RPMI7951 (cell line): ENCODE results near the gene PRSS27. TPM values are rescaled to one million over a fixed set of nuclear protein-coding genes. Genes with fewer than 3 reads are reported as not detected.
A peak's percentile ranks its signal among the peaks of the same experiment; 100 is the strongest.

ENCODE experiments used
- DNase-seq: peaks from one replicate; pipeline ENCODE4 v3.0.0-alpha.2; 2012; ENCODE audit warnings: low read depth
- total RNA-seq: library from RNA; depleted of rRNA; stranded (reverse); fragments of >200 nt; shearing (Covaris generic); gene quantifications from 2 replicates; pipeline ENCODE4 v1.2.3, GENCODE V29; 2014; rRNA removed

Gene PRSS27
- 0.29 and 1.1 TPM in 2 replicates for total RNA-seq

- no peak for DNase-seq
Observed at GRCh38 chr16:2720064-2720457, at the start of gene PRSS27. TSS of gene PRSS27 (minus strand) at chr16:2720224. CDS start at chr16:2720160, 64 bp downstream.

GRCh38 chr16:2769675-2770056 lies 49.6 kb upstream of the PRSS27 start:
- DNase-seq = no peak

- no peak for DNase-seq
Observed at GRCh38 chr16:2769100-2769529, 49.1 kb upstream of the PRSS27 start.

DNA sequence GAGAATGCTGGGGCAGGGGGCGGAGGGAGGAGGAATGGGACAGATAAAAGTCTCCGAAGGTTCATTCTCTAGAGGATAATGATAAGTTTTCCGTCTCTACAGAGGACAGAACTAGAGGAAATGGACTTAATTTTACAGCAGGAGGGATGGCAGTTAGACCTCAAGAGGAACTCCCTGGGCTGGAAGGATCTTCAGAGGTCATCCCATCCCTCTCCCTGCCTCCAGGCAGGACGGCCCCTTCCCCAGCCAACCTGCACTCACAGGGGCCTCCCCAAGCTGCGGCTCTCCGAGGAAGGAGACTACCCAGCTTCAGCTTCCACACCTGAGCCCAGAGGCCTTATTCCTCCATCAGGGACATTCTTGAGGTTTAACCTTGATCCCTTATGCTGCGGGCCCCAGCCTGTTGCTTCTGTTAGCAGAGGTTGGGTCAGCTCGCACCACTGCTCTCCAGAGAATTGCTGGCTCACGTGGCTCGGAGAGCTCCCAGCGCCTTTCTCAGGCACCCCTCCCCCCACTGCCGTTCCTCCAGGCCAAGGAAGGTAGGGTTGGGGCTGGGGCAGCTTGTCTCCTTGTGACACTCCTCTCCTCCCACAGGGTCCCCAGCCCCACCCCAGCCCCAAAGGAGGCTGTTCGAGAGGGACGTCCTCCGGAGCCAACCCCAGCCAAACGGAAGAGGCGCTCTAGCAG lies 48.5 kb upstream of the PRSS27 start:
- no peak for DNase-seq

DNA sequence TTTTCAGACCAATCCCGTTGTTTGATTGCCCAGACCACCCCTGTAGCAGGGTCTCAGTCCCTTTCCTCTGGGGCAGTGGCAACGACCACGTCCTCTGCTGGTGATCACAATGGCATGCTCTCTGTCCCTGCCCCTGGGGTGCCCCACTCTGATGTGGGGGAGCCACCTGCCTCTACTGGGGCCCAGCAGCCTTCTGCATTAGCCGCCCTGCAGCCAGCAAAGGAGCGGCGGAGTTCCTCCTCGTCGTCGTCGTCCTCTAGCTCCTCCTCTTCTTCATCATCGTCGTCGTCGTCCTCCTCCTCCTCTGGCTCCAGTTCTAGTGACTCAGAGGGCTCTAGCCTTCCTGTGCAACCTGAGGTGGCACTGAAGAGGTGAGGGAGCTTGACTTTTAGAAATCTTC lies 47.9 kb upstream of the PRSS27 start:
- no peak for DNase-seq

DNA sequence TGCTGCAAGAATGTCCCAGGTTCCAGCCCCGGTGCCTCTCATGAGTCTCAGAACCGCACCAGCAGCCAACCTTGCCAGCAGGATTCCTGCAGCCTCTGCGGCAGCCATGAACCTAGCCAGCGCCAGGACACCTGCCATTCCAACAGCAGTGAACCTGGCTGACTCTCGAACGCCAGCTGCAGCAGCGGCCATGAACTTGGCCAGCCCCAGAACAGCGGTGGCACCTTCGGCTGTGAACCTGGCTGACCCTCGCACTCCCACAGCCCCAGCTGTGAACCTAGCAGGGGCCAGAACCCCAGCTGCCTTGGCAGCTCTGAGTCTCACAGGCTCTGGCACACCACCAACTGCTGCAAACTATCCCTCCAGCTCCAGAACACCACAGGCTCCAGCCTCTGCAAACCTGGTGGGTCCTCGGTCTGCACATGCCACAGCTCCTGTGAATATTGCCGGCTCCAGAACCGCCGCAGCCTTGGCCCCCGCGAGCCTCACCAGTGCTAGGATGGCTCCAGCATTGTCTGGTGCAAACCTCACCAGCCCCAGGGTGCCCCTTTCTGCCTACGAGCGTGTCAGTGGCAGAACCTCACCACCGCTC lies 47.2 kb upstream of the PRSS27 start:
- DNase-seq = no peak

DNA sequence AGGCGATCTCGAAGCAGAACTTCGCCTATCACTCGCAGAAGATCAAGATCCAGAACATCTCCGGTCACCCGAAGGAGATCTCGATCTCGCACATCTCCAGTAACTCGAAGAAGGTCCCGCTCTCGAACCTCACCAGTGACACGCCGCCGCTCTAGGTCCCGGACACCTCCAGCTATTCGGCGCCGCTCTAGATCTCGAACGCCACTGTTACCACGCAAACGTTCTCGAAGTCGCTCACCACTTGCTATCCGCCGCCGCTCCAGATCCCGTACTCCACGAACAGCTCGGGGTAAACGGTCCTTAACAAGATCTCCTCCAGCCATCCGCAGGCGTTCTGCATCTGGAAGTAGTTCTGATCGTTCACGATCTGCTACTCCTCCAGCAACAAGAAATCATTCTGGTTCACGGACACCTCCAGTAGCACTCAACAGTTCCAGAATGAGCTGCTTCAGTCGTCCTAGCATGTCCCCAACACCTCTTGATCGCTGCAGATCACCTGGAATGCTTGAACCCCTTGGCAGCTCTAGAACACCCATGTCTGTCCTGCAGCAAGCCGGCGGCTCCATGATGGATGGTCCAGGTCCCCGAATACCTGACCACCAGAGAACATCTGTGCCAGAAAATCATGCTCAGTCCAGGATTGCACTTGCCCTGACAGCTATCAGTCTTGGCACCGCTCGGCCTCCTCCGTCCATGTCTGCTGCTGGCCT lies 46.6 kb upstream of the PRSS27 start:
- DNase-seq = no peak

- DNase-seq = no peak
Observed at GRCh38 chr16:2765462-2766404, 45.7 kb upstream of the PRSS27 start.

DNA sequence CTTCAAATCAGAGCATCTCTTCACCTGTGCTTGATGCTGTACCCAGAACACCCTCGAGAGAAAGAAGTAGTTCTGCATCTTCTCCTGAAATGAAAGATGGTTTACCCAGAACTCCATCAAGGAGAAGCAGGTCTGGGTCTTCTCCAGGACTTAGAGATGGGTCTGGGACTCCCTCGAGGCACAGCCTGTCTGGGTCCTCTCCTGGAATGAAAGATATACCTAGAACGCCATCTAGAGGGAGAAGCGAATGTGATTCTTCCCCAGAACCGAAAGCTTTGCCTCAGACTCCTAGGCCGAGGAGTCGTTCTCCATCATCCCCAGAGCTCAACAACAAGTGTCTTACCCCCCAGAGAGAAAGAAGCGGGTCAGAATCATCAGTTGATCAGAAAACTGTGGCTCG lies 44.7 kb upstream of the PRSS27 start:
- no peak for DNase-seq

- no peak for DNase-seq
Observed at GRCh38 chr16:2763173-2763572, 43.1 kb upstream of the PRSS27 start.

- DNase-seq = no peak
Observed at GRCh38 chr16:2762711-2763110, 42.7 kb upstream of the PRSS27 start.

DNA sequence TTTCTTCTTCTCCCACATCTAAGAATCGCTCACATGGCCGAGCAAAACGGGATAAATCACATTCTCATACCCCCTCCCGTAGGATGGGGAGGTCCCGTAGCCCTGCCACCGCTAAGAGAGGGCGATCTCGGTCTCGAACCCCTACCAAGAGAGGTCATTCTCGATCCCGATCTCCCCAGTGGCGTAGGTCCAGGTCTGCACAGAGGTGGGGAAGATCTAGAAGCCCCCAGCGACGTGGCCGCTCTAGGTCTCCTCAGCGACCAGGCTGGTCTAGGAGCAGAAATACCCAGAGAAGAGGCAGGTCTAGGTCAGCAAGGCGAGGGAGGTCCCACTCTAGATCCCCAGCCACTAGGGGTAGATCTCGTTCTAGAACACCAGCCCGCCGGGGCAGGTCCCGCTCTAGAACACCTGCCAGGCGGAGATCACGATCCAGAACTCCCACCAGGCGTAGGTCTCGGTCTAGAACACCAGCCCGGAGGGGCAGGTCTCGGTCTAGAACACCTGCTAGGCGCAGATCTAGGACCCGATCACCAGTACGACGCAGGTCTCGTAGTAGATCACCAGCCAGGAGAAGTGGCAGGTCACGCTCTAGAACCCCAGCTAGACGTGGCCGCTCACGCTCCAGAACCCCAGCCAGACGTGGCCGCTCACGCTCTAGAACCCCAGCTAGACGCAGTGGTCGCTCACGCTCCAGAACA lies 42.0 kb upstream of the PRSS27 start:
- no peak for DNase-seq

DNA sequence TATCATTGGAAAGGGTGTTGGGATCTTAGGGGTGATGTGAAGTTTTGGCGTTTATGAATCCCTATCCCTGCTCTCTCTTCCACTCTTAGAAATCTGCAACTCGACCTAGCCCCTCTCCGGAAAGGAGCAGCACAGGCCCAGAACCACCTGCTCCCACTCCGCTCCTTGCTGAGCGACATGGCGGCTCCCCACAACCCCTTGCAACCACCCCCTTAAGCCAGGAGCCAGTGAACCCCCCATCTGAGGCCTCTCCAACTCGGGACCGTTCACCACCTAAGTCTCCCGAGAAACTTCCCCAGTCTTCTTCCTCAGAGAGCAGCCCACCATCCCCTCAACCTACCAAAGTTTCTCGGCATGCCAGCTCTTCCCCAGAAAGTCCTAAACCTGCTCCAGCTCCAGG lies 41.4 kb upstream of the PRSS27 start:
- DNase-seq = no peak

DNA sequence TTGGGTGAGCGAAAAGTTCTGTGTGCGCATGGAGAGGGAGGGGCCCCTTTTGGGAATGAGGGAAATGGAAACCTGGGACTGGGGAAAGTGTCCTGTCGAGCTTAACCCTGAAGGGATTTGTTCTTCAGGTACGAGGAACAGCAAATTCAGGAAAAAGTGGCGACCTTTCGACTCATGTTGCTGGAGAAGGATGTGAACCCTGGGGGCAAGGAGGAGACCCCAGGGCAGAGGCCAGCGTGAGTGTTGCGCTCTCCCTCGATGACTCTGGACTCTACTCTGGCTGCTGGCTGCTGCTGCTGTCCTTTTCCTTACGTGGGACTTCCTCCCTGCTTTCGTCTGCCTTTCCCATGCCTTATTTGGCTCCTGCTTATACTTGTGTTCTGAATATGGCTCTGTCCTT lies 37.3 kb upstream of the PRSS27 start:
- no peak for DNase-seq

DNA sequence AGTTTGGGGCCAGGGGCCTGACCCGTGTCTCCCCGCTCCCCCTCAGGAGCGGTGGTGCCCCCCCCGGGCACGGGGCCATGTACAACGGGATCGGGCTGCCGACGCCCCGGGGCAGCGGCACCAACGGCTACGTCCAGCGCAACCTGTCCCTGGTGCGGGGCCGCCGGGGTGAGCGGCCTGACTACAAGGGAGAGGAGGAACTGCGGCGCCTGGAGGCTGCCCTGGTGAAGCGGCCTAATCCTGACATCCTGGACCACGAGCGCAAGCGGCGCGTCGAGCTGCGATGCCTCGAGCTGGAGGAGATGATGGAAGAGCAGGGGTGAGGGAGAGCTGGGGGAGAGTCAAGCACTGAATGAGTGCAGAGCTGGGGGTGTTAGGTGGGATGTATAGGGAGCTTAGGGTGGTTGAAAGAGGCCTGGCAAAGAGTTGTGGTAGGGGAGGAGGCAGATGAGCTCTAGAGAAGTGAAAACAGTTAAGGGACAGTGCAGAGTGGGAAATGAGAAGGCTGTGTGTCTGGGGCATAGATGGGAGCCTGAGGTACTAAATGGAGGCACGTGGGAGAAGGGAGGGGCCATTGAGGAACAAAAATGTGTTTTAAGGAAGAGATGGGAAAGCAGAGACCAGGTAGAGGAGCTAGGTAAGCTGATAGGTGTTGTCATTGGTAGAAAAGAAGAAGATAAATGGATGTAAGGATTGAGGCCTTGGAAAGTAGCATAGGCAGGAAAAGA lies 36.4 kb upstream of the PRSS27 start:
- no peak for DNase-seq

DNA sequence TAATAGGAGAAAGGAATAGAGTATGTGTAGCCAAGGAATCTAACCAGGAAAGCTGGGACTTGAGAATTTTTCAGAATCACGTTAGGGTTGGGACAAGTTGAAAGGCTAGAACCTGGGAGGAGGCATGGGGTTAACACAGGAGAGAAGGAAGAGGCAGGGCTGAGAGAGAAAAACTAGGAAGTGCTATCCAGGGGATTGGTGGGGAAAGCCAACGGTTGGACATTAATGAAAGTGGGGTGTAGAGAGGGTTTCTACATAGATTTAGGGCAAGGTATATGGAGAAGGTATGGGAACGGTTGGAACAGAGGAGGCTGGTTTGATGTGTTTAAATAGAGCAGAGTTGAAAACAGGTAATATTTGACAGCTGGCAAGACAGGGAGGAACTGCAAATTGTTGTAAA lies 35.1 kb upstream of the PRSS27 start:
- no peak for DNase-seq

DNA sequence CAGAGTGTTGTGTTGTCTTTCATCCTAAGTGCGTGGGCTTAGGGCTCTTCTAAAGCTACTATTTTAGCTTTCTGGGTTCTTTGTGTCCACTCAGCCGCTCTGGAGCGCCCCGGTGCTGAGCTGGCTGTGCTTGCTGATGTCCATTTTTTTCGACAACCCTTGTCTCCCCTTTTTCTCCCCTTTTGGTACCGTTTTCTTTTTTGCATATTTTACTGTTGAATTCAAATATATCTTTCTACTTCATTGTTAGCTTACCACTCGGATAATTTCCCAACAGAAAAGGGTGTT lies 33.7 kb upstream of the PRSS27 start:
- DNase-seq = no peak

- peak; percentile 70 for DNase-seq
Observed at GRCh38 chr16:2752850-2753732, 33.1 kb upstream of the PRSS27 start.

DNA sequence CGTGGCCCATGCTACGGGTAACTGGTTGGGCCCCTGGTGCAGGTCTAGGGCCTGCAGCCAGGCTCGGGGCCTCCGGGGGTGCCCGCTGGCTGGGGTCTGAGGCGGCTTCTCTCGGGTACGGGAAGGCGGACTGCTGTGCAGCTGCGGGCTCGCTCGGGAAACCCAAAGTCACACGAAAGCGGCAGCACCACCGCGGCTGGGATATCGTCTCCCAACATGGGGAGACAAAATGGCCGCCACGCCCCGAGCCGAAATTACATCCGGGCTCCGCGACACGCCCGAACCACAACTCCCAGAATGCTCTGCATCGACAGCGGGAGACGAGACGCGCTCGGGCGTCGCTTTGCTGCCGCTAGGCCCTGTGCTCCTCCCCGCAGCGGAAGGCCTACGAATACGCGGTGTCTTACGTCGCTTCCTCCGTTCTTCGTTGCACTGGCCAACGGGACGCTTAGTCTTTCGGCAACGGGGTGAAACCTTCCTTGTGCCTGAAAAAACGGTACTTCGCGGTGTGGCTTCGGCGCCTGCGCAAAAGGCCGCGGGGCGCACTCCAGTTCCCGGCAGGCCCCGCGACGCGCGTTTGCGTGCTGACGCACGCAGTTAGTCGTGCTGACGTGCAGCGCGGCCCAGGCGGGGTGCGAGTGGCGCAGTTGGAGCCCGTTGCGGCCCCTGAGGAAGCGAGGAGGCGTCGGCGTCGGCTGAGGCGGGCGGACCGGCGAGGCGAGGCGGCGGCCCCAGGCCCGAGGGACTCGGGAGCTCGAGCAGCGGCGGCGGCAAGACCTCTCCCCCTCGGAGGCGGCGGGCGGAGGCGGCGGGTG lies 32.2 kb upstream of the PRSS27 start, which contains the start of gene SRRM2:
TSS of gene SRRM2 (plus strand) at position 604 of the 815 bp plus-strand sequence. CDS start 3,727 bp downstream, outside the sequence.
- DNase-seq = peak; percentile 92
